HepG2 (cell line): ENCODE measurements around the gene HMG20B.

Experiments used
- CTCF ChIP-seq: sonication (generic); formaldehyde crosslinking; IDR thresholded peaks from 2 replicates; pipeline ENCODE4 v1.5.0; 2020; ENCODE audit warnings: mild to moderate bottlenecking, missing genetic modification reagents, moderate library complexity
- POLR2AphosphoS2 ChIP-seq: IDR thresholded peaks from 2 replicates; pipeline ENCODE4 v1.6.1; 2011; ENCODE audit warnings: low read depth, low read length, improper control_type of control experiment
- ZNF770 ChIP-seq: sonication (generic); formaldehyde crosslinking; IDR thresholded peaks from 2 replicates; pipeline ENCODE4 v1.5.0; 2020; ENCODE audit warnings: mild to moderate bottlenecking, missing genetic modification reagents

- TF ChIP-seq CTCF: no peak
- no peak for TF ChIP-seq POLR2AphosphoS2
- TF ChIP-seq ZNF770 (CRISPR knock-in tag): no peak
Measured at GRCh38 chr19:3524904-3525451, 47.8 kb upstream of the HMG20B start.
